HepG2 (cell line): ENCODE measurements around the gene RGS19. TPM values are rescaled to one million over a fixed set of nuclear protein-coding genes. Genes with fewer than 3 reads are reported as not detected.

ENCODE experiments used
- CENPX ChIP-seq: sonication (generic); formaldehyde crosslinking; IDR thresholded peaks from 2 replicates; pipeline ENCODE4 v1.9.0; 2021; ENCODE audit warnings: mild to moderate bottlenecking, missing genetic modification reagents, moderate library complexity
- GTF3A ChIP-seq: sonication (generic); formaldehyde crosslinking; conservative IDR thresholded peaks from 2 replicates; pipeline ENCODE4 v1.4.0; 2020; ENCODE audit warnings: mild to moderate bottlenecking, missing genetic modification reagents
- KDM2A ChIP-seq: sonication (generic); formaldehyde crosslinking; IDR thresholded peaks from 2 replicates; pipeline ENCODE4 v1.4.0; 2020; ENCODE audit warnings: low read depth, missing genetic modification reagents, borderline replicate concordance
- KDM3A ChIP-seq: IDR thresholded peaks from 2 replicates; pipeline ENCODE4 v1.6.1; 2018; ENCODE audit warnings: low read depth, missing compliant biosample characterization
- MAFK ChIP-seq, 2 experiments: IDR thresholded peaks in 1 of 2; conservative IDR thresholded peaks in 1 of 2; 2 replicates each; pipeline ENCODE4 v1.6.1; 2011; ENCODE audit warnings: improper control_type of control experiment in 2 of 2, low read length in 2 of 2
- MIXL1 ChIP-seq: IDR thresholded peaks from 2 replicates; pipeline ENCODE4 v1.6.1; 2016
- MTF2 ChIP-seq: sonication (generic); formaldehyde crosslinking; IDR thresholded peaks from 2 replicates; pipeline ENCODE4 v1.5.0; 2020; ENCODE audit warnings: missing genetic modification reagents, borderline replicate concordance
- NCOA2 ChIP-seq: sonication (generic); formaldehyde crosslinking; IDR thresholded peaks from 2 replicates; pipeline ENCODE4 v1.8.0; 2022; ENCODE audit warnings: inconsistent platforms
- NCOR1 ChIP-seq: fragments of 200-600 bp; sonication (generic); IDR thresholded peaks from 2 replicates; pipeline ENCODE4 v1.7.0; 2017; ENCODE audit warnings: antibody characterized with exemption, low read length, borderline replicate concordance
- PITX1 ChIP-seq: sonication (generic); formaldehyde crosslinking; IDR thresholded peaks from 2 replicates; pipeline ENCODE4 v1.5.1; 2020; ENCODE audit warnings: mild to moderate bottlenecking, missing genetic modification reagents
- RBM22 ChIP-seq: fragments of 200-400 bp; formaldehyde crosslinking; optimal IDR thresholded peaks from 2 replicates; pipeline ENCODE3; 2017; ENCODE audit warnings: mild to moderate bottlenecking, low read length, moderate library complexity
- SNRNP70 ChIP-seq: fragments of 200-400 bp; formaldehyde crosslinking; IDR thresholded peaks from 2 replicates; pipeline ENCODE4 v1.6.1; 2017; ENCODE audit warnings: mild to moderate bottlenecking, low read depth, low read length, moderate library complexity
- SOX6 ChIP-seq, 2 experiments: fragments of 450-650 bp in 1 of 2; sonication (generic) in 1 of 2; formaldehyde crosslinking in 1 of 2; IDR thresholded peaks; 2 replicates each; pipeline versions ENCODE4 v1.4.0 to v1.6.1; 2017 to 2020; ENCODE audit warnings: antibody characterized with exemption in 1 of 2, mild to moderate bottlenecking in 1 of 2, missing genetic modification reagents in 1 of 2
- TBX3 ChIP-seq: fragments of 450-650 bp; IDR thresholded peaks from 2 replicates; pipeline ENCODE4 v1.6.1; 2017; ENCODE audit warnings: antibody characterized with exemption, mild to moderate bottlenecking, inconsistent platforms, borderline replicate concordance
- ZFAT ChIP-seq: sonication (generic); formaldehyde crosslinking; conservative IDR thresholded peaks from 2 replicates; pipeline ENCODE4 v1.8.1; 2023; ENCODE audit warnings: missing genetic modification reagents, inconsistent platforms
- ZNF749 ChIP-seq: sonication (generic); formaldehyde crosslinking; IDR thresholded peaks from 2 replicates; pipeline ENCODE4 v1.8.0; 2022; ENCODE audit warnings: mild to moderate bottlenecking, missing genetic modification reagents, moderate library complexity, borderline replicate concordance
- polyA plus RNA-seq, 8 experiments: library from polyadenylated mRNA; depleted of rRNA in 3 of 8; stranded (reverse) in 7 of 8; unstranded in 1 of 8; fragments of >200 nt; fragmentation: Illumina TruSeq in 4 of 8; extraction: Trizol in 4 of 8; gene quantifications; 2 replicates each; pipeline versions ENCODE4 v1.2.1 to v1.2.3, GENCODE V29; 2011 to 2016; ENCODE audit warnings: low read depth in 4 of 8, missing spikeins in 1 of 8, mixed read lengths in 1 of 8; ENCODE audit not compliant: insufficient read depth in 1 of 8
- total RNA-seq, 5 experiments: library from RNA; depleted of rRNA; stranded (reverse); fragments of >200 nt; fragmentation: Illumina TruSeq; extraction: Trizol; gene quantifications; 2 replicates each; pipeline ENCODE4 v1.2.3, GENCODE V29; 2016; ENCODE audit warnings: low read depth in 1 of 5
- TF ChIP-seq, protein P1 (sequence below): sonication (generic); formaldehyde crosslinking; IDR thresholded peaks from 2 replicates; pipeline ENCODE4 v1.4.0; 2020; ENCODE audit warnings: low read depth, mild to moderate bottlenecking, missing genetic modification reagents
- TF ChIP-seq, protein P2 (sequence below): sonication (generic); formaldehyde crosslinking; IDR thresholded peaks from 2 replicates; pipeline ENCODE4 v1.4.0; 2020; ENCODE audit warnings: missing genetic modification reagents, borderline replicate concordance
- TF ChIP-seq, protein P3 (sequence below): sonication (generic); formaldehyde crosslinking; conservative IDR thresholded peaks from 2 replicates; pipeline ENCODE4 v1.4.0; 2020; ENCODE audit warnings: missing genetic modification reagents
- TF ChIP-seq, protein P4 (sequence below): sonication (generic); formaldehyde crosslinking; IDR thresholded peaks from 2 replicates; pipeline ENCODE4 v1.4.0; 2020; ENCODE audit warnings: missing genetic modification reagents

RGS19 gene
- total and polyA plus RNA-seq, 2 of the 13 experiments (the other 11 are each of a cell fraction or from before 2014, with no cell fraction given): 10.7 to 11.9 TPM

DNA sequence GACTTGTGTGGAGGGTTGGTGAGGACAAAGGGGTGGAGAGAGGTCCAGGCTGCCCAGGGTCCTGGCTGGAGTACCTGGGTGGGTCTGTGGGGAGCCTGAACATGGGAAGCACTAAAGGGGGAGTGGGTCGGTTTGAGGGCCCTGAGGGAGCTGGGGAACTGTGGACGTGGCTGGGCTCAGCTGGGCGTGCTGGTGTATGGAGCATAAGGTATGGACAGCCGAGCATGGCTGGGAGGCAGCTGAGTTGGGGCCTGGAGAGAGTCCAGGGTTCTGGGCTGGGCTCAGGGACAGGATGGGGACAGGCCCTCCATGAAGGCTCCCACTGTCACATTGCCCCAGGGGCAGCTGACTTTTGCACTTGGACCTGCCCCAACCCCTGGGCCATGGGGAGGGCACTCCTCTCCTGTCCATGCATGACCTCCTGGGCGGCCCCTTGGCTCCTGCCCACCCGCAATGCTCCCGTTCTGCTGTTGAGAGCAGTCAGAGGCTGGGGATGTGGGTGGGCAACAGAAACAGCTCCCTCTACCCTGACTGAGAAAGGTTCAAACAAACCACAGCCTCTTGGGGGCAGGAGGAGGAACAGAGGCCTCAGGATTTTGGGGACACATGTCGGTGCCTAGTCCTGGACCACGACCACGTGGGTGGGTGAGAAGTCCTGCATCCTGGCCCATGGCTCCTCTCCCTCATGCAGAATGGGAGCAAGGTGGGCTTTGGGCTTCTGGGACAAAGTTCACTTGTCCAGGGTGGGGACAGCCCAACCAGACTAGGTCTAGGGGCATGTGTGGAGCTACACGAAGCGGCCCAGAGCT lies 38.9 kb downstream of the RGS19 start (continued):
- 0 out of 2 replicates have a peak, but pooled peaks have one; percentile 17 for TF ChIP-seq TBX3
- peak; percentile 82; the same call in 1 of the 2 replicates for TF ChIP-seq MTF2 (CRISPR knock-in tag)
- TF ChIP-seq, protein P1, sequence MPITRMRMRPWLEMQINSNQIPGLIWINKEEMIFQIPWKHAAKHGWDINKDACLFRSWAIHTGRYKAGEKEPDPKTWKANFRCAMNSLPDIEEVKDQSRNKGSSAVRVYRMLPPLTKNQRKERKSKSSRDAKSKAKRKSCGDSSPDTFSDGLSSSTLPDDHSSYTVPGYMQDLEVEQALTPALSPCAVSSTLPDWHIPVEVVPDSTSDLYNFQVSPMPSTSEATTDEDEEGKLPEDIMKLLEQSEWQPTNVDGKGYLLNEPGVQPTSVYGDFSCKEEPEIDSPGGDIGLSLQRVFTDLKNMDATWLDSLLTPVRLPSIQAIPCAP (CRISPR knock-in tag): peak; percentile 36; the same call in 1 of the 2 replicates
- 0 out of 2 replicates have a peak, but pooled peaks have one; percentile 6 for TF ChIP-seq PITX1
- TF ChIP-seq ZFAT (CRISPR knock-in tag): no peak
- TF ChIP-seq MAFK (conservative IDR thresholded peaks at IDR 0.05 in 1 of 2, IDR thresholded peaks at IDR 0.05 in 1 of 2; ENCODE audit: low read length in 2 of 2): no peak
- TF ChIP-seq SNRNP70: no peak
- peak; percentile 88 for TF ChIP-seq RBM22
- no peak; the same call in 1 of the 2 replicates for TF ChIP-seq KDM3A (CRISPR knock-in tag)
- TF ChIP-seq, protein P2, sequence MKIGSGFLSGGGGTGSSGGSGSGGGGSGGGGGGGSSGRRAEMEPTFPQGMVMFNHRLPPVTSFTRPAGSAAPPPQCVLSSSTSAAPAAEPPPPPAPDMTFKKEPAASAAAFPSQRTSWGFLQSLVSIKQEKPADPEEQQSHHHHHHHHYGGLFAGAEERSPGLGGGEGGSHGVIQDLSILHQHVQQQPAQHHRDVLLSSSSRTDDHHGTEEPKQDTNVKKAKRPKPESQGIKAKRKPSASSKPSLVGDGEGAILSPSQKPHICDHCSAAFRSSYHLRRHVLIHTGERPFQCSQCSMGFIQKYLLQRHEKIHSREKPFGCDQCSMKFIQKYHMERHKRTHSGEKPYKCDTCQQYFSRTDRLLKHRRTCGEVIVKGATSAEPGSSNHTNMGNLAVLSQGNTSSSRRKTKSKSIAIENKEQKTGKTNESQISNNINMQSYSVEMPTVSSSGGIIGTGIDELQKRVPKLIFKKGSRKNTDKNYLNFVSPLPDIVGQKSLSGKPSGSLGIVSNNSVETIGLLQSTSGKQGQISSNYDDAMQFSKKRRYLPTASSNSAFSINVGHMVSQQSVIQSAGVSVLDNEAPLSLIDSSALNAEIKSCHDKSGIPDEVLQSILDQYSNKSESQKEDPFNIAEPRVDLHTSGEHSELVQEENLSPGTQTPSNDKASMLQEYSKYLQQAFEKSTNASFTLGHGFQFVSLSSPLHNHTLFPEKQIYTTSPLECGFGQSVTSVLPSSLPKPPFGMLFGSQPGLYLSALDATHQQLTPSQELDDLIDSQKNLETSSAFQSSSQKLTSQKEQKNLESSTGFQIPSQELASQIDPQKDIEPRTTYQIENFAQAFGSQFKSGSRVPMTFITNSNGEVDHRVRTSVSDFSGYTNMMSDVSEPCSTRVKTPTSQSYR: no peak
- TF ChIP-seq GTF3A (CRISPR knock-in tag): peak; percentile 6; the same call in 1 of the 2 replicates
- peak; percentile 53 for TF ChIP-seq NCOR1
- TF ChIP-seq, protein P3, sequence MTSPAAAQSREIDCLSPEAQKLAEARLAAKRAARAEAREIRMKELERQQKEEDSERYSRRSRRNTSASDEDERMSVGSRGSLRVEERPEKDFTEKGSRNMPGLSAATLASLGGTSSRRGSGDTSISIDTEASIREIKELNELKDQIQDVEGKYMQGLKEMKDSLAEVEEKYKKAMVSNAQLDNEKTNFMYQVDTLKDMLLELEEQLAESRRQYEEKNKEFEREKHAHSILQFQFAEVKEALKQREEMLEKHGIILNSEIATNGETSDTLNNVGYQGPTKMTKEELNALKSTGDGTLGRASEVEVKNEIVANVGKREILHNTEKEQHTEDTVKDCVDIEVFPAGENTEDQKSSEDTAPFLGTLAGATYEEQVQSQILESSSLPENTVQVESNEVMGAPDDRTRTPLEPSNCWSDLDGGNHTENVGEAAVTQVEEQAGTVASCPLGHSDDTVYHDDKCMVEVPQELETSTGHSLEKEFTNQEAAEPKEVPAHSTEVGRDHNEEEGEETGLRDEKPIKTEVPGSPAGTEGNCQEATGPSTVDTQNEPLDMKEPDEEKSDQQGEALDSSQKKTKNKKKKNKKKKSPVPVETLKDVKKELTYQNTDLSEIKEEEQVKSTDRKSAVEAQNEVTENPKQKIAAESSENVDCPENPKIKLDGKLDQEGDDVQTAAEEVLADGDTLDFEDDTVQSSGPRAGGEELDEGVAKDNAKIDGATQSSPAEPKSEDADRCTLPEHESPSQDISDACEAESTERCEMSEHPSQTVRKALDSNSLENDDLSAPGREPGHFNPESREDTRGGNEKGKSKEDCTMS (CRISPR knock-in tag): 0 out of 2 replicates have a peak, but pooled peaks have one; percentile 63
- no peak for TF ChIP-seq SOX6 (IDR thresholded peaks at IDR 0.05)
- TF ChIP-seq SOX6 (CRISPR knock-in tag; IDR thresholded peaks at IDR 0.05): 0 out of 2 replicates have a peak, but pooled peaks have one; percentile 27
- TF ChIP-seq, protein P4, sequence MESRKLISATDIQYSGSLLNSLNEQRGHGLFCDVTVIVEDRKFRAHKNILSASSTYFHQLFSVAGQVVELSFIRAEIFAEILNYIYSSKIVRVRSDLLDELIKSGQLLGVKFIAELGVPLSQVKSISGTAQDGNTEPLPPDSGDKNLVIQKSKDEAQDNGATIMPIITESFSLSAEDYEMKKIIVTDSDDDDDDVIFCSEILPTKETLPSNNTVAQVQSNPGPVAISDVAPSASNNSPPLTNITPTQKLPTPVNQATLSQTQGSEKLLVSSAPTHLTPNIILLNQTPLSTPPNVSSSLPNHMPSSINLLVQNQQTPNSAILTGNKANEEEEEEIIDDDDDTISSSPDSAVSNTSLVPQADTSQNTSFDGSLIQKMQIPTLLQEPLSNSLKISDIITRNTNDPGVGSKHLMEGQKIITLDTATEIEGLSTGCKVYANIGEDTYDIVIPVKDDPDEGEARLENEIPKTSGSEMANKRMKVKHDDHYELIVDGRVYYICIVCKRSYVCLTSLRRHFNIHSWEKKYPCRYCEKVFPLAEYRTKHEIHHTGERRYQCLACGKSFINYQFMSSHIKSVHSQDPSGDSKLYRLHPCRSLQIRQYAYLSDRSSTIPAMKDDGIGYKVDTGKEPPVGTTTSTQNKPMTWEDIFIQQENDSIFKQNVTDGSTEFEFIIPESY: 0 out of 2 replicates have a peak, but pooled peaks have one; percentile 1
- TF ChIP-seq MIXL1 (CRISPR knock-in tag): no peak
- peak; percentile 63 for TF ChIP-seq KDM2A (CRISPR knock-in tag)
- peak; percentile 70; the same call in 1 of the 2 replicates for TF ChIP-seq ZNF749 (CRISPR knock-in tag)
- no peak for TF ChIP-seq CENPX
- TF ChIP-seq NCOA2 (CRISPR knock-in tag): peak; percentile 29; the same call in 1 of the 2 replicates
